Adrenal gland (tissue), 12 donors: ENCODE data around the gene PDE10A. TPM values are rescaled to one million over a fixed set of nuclear protein-coding genes. Genes with fewer than 3 reads are reported as not detected.

ENCODE experiments used
- DNase-seq, 7 donors: peaks; one replicate each; pipeline ENCODE4 v3.0.0-alpha.2; 2019 to 2020
- H3K27ac ChIP-seq, 5 donors: fragments of 200-600 bp; sonication (generic) in 4 of 5; 1 replicate in 3 of 5; 2 replicates in 2 of 5; pipeline versions ENCODE4 v1.5.1 to v1.8.0; 2016 to 2020; ENCODE audit warnings: mild to moderate bottlenecking in 1 of 5
- H3K27me3 ChIP-seq: fragments of 200-600 bp; 2 replicates; pipeline ENCODE4 v1.8.0; 2021
- H3K36me3 ChIP-seq, 2 donors: fragments of 200-600 bp; replicated peaks in 1 of 2; 1 replicate in 1 of 2; 2 replicates in 1 of 2; pipeline versions ENCODE4 v1.5.1 to v1.8.0; 2018 to 2022
- H3K4me1 ChIP-seq, 2 donors: fragments of 200-600 bp; replicated peaks in 1 of 2; 1 replicate in 1 of 2; 2 replicates in 1 of 2; pipeline versions ENCODE4 v1.5.1 to v1.8.0; 2018 to 2021
- H3K4me3 ChIP-seq, 4 donors: fragments of 200-600 bp; sonication (generic) in 3 of 4; one replicate each; pipeline ENCODE4 v1.5.1; 2016 to 2018
- H3K9me3 ChIP-seq, 3 donors: fragments of 200-600 bp; sonication (generic) in 1 of 3; replicated peaks in 1 of 3; 1 replicate in 2 of 3; 2 replicates in 1 of 3; pipeline versions ENCODE4 v1.5.1 to v1.8.0; 2016 to 2021
- CTCF ChIP-seq, 6 experiments: fragments of 450-650 bp in 4 of 6; fragments of 200-600 bp in 2 of 6; sonication (generic) in 1 of 6; IDR thresholded peaks; 1 replicate in 5 of 6; 2 replicates in 1 of 6; pipeline versions ENCODE4 v1.5.1 to v1.8.0; 2016 to 2021; ENCODE audit warnings: antibody characterized with exemption in 6 of 6, mild to moderate bottlenecking in 2 of 6, moderate library complexity in 1 of 6
- POLR2A ChIP-seq, 2 donors: fragments of 450-650 bp; IDR thresholded peaks; one replicate each; pipeline ENCODE4 v1.6.1; 2017; ENCODE audit warnings: antibody characterized with exemption in 2 of 2, mild to moderate bottlenecking in 2 of 2, moderate library complexity in 1 of 2
- WGBS, 4 donors: extraction: QIAGEN DNeasy Blood & Tissue Kit in 2 of 4; methylation state at CpG; one replicate each; pipeline versions ENCODE4 v1.1.5 to v1.1.7; 2013 to 2017; 5-methylcytosine and 5-hydroxymethylcytosine counted together
- intact Hi-C, 2 donors: fragments of 100-400 bp; cut with DNase I; formaldehyde crosslinking; loops; one replicate each; pipeline versions ENCODE4 v1.14.1 to v1.15.0; 2022 to 2023
- polyA plus RNA-seq, 3 donors: library from polyadenylated mRNA; stranded (reverse); fragments of 200-250 nt in 2 of 3; fragments of 350-450 nt in 1 of 3; fragmentation: Illumina TruSeq in 1 of 3; extraction: RNeasy Lipid Tissue Mini Kit (QIAGEN cat#74804) in 1 of 3; gene quantifications; one replicate each; pipeline ENCODE4 v1.2.3, GENCODE V29; 2013 to 2014
- total RNA-seq, 9 donors: library from RNA; depleted of rRNA in 4 of 9; stranded (reverse); fragments of >200 nt in 4 of 9; fragments of 120-200 nt in 1 of 9; fragmentation: NEBNext Ultra II Directional in 1 of 9; extraction: Animal tissue kit (Norgen Biotek cat#: 25700) in 1 of 9; gene quantifications; one replicate each; pipeline versions ENCODE4 v1.1.0 to v1.2.4, GENCODE V29; 2013 to 2023
- donor health status: healthy with polysubstance abuse.
- donor health status: Bipolar disorder and iron deficiency.
- donor health status: DM: yes; HTN: yes; CAD: no.
- donor health status: DM: no; HTN: no; CAD: no.
- donor health status: DM: no; HTN: no; CAD: no.
- donor health status: DM: yes; HTN: yes; CAD: no.

PDE10A gene
- total and polyA plus RNA-seq, 12 donors: 4.0 to 199 (median 27.8) TPM

GRCh38 chr6:165580136-165580535, 82.9 kb downstream of the PDE10A start:
- intact Hi-C loops: no loop called here
- Histone ChIP-seq H3K36me3 (no peaks in the 10 kb centered on the region), H3K4me1 (no peaks in the 10 kb centered on the region), H3K9me3 (no peaks in the 10 kb centered on the region), H3K4me3 (no peak overlapping the region), H3K27ac (no peak overlapping the region), H3K27me3 (no peaks in the 10 kb centered on the region)
- 90 to 95% (median 93%) methylated on average over 3 of the region's 3 CpGs for WGBS, 4 donors
- no peak for DNase-seq
- no peak for TF ChIP-seq CTCF (IDR thresholded peaks at IDR 0.05)
- TF ChIP-seq POLR2A (IDR thresholded peaks at IDR 0.05): no peak

- Histone ChIP-seq H3K27ac (no peak overlapping the region), H3K4me3 (no peak overlapping the region), H3K27me3 (no peaks in the 10 kb centered on the region), H3K36me3 (no peaks in the 10 kb centered on the region), H3K4me1 (no peaks in the 10 kb centered on the region), H3K9me3 (no peaks in the 10 kb centered on the region)
- TF ChIP-seq CTCF (IDR thresholded peaks at IDR 0.05): no peak
- no peak for TF ChIP-seq POLR2A (IDR thresholded peaks at IDR 0.05)
- no peak for DNase-seq
- intact Hi-C loops: no loop called here
Observed at GRCh38 chr6:165579151-165579550, 83.9 kb downstream of the PDE10A start.

- intact Hi-C loops: no loop called here
- no peak for DNase-seq
- TF ChIP-seq POLR2A (IDR thresholded peaks at IDR 0.05) (no peak), CTCF (IDR thresholded peaks at IDR 0.05) (no peak)
- no peaks in the 10 kb centered on the region for H3K27me3 ChIP-seq
- no peaks in the 10 kb centered on the region for H3K4me1 ChIP-seq
- no peaks in the 10 kb centered on the region for H3K36me3 ChIP-seq
- no peak overlapping the region for H3K27ac ChIP-seq
- no peak overlapping the region for H3K4me3 ChIP-seq
- WGBS, 4 donors: 85 to 95% (median 91%) methylated on average over 11 to 13 of the region's 13 CpGs
- no peaks in the 10 kb centered on the region for H3K9me3 ChIP-seq
Observed at GRCh38 chr6:165577556-165577955, 85.5 kb downstream of the PDE10A start.

- H3K36me3 ChIP-seq: no peaks in the 10 kb centered on the region
- no peaks in the 10 kb centered on the region for H3K9me3 ChIP-seq
- H3K27me3 ChIP-seq: no peaks in the 10 kb centered on the region
- H3K4me3 ChIP-seq: no peak overlapping the region
- intact Hi-C loops: no loop called here
- 67 to 93% (median 77%) methylated on average over 3 of the region's 3 CpGs for WGBS, 4 donors
- TF ChIP-seq POLR2A (IDR thresholded peaks at IDR 0.05): no peak
- no peak for DNase-seq
- no peaks in the 10 kb centered on the region for H3K4me1 ChIP-seq
- H3K27ac ChIP-seq: no peak overlapping the region
Observed at GRCh38 chr6:165575158-165575549, 87.9 kb downstream of the PDE10A start.

- intact Hi-C loops: no loop called here
- 84 to 90% (median 87%) methylated on average over 6 of the region's 6 CpGs for WGBS, 4 donors
Observed at GRCh38 chr6:165574220-165575157, 88.6 kb downstream of the PDE10A start.

More at GRCh38 chr6:165574220-165575157, 88.6 kb downstream of the PDE10A start:
- Histone ChIP-seq H3K9me3 (no peaks in the 10 kb centered on the region), H3K27ac (no peak overlapping the region), H3K4me3 (no peak overlapping the region), H3K36me3 (no peaks in the 10 kb centered on the region), H3K4me1 (no peaks in the 10 kb centered on the region), H3K27me3 (no peaks in the 10 kb centered on the region)
- DNase-seq: no peak
- no peak for TF ChIP-seq POLR2A (IDR thresholded peaks at IDR 0.05)
- TF ChIP-seq CTCF (IDR thresholded peaks at IDR 0.05): no peak
